IPS-18a (cell line): ENCODE measurements around the gene DEFB131B.
"Not testable (repeated sequence)": the region's sequence is repeated elsewhere in the genome, so short reads cannot be mapped to it uniquely, and the experiment has no call there.

Experiments
- H3K27ac ChIP-seq: one replicate; pipeline ENCODE4 v1.5.1; 2013; ENCODE audit warnings: low read length
- H3K27me3 ChIP-seq: one replicate; pipeline ENCODE4 v1.6.1; 2013; ENCODE audit warnings: mild to moderate bottlenecking, low read length; ENCODE audit not compliant: control insufficient read depth, insufficient read depth
- H3K36me3 ChIP-seq: one replicate; pipeline ENCODE4 v1.6.1; 2013; ENCODE audit warnings: low read depth, low read length; ENCODE audit not compliant: control insufficient read depth
- H3K4me1 ChIP-seq: one replicate; pipeline ENCODE4 v1.6.1; 2013; ENCODE audit warnings: low read depth, low read length; ENCODE audit not compliant: control insufficient read depth
- H3K4me3 ChIP-seq: one replicate; pipeline ENCODE4 v1.5.1; 2013; ENCODE audit warnings: low read length
- H3K9ac ChIP-seq: one replicate; pipeline ENCODE4 v1.6.1; 2013; ENCODE audit warnings: mild to moderate bottlenecking, low read length, moderate library complexity
- H3K9me3 ChIP-seq: one replicate; pipeline ENCODE4 v1.6.1; 2013; ENCODE audit warnings: low read depth, low read length; ENCODE audit not compliant: control insufficient read depth

DEFB131B gene

GRCh38 chr11:71878059-71878458 is at the start of gene DEFB131B:
DEFB131B (plus strand) TSS chr11:71878453; CDS start chr11:71878453, 0 bp downstream.
- H3K9me3 ChIP-seq, H3K27ac ChIP-seq, H3K27me3 ChIP-seq, H3K4me3 ChIP-seq, H3K36me3 ChIP-seq, H3K9ac ChIP-seq, H3K4me1 ChIP-seq: not testable (repeated sequence)

- H3K4me1 ChIP-seq, H3K9ac ChIP-seq, H3K36me3 ChIP-seq, H3K9me3 ChIP-seq, H3K27ac ChIP-seq, H3K4me3 ChIP-seq, H3K27me3 ChIP-seq: not testable (repeated sequence)
Observed at GRCh38 chr11:71829247-71829646, 49.0 kb upstream of the DEFB131B start.

GRCh38 chr11:71829686-71830085 is 48.6 kb upstream of the DEFB131B start:
- not testable (repeated sequence) for H3K9ac ChIP-seq, H3K36me3 ChIP-seq, H3K9me3 ChIP-seq, H3K4me1 ChIP-seq, H3K27me3 ChIP-seq, H3K4me3 ChIP-seq, H3K27ac ChIP-seq

- H3K9ac ChIP-seq, H3K4me1 ChIP-seq, H3K36me3 ChIP-seq, H3K27ac ChIP-seq, H3K9me3 ChIP-seq, H3K4me3 ChIP-seq, H3K27me3 ChIP-seq: not testable (repeated sequence)
Observed at GRCh38 chr11:71832811-71833210, 45.4 kb upstream of the DEFB131B start, which contains the start of gene DEFB108B. DEFB108B (plus strand) TSS chr11:71833200; CDS start chr11:71833200, 0 bp downstream.

- H3K9ac ChIP-seq, H3K36me3 ChIP-seq, H3K27ac ChIP-seq, H3K4me1 ChIP-seq, H3K4me3 ChIP-seq, H3K9me3 ChIP-seq, H3K27me3 ChIP-seq: not testable (repeated sequence)
Observed at GRCh38 chr11:71842720-71843119, 35.5 kb upstream of the DEFB131B start.

GRCh38 chr11:71843355-71843754 is 34.9 kb upstream of the DEFB131B start:
- H3K4me3 ChIP-seq, H3K27ac ChIP-seq, H3K4me1 ChIP-seq: not testable (repeated sequence)

GRCh38 chr11:71843858-71844257 is 34.4 kb upstream of the DEFB131B start:
- H3K9me3 ChIP-seq: no peaks in the 10 kb centered on the region
- H3K4me3 ChIP-seq: no peak overlapping the region
- H3K27me3 ChIP-seq: no peaks in the 10 kb centered on the region
- H3K27ac ChIP-seq: no peak overlapping the region
- no peaks in the 10 kb centered on the region for H3K36me3 ChIP-seq
- no peaks in the 10 kb centered on the region for H3K4me1 ChIP-seq
- H3K9ac ChIP-seq: no peak overlapping the region

More at GRCh38 chr11:71843355-71843754, 34.9 kb upstream of the DEFB131B start:
- H3K27me3 ChIP-seq, H3K9ac ChIP-seq, H3K36me3 ChIP-seq, H3K9me3 ChIP-seq: not testable (repeated sequence)

- H3K4me3 ChIP-seq, H3K4me1 ChIP-seq, H3K27ac ChIP-seq, H3K9me3 ChIP-seq, H3K27me3 ChIP-seq, H3K9ac ChIP-seq, H3K36me3 ChIP-seq: not testable (repeated sequence)
Observed at GRCh38 chr11:71853895-71854294, 24.4 kb upstream of the DEFB131B start.

GRCh38 chr11:71855880-71856279 is 22.4 kb upstream of the DEFB131B start:
- H3K27me3 ChIP-seq, H3K36me3 ChIP-seq, H3K9ac ChIP-seq, H3K9me3 ChIP-seq, H3K4me3 ChIP-seq, H3K27ac ChIP-seq, H3K4me1 ChIP-seq: not testable (repeated sequence)

GRCh38 chr11:71860835-71861234 is 17.4 kb upstream of the DEFB131B start:
- H3K4me1 ChIP-seq, H3K4me3 ChIP-seq, H3K27ac ChIP-seq, H3K27me3 ChIP-seq, H3K9me3 ChIP-seq, H3K36me3 ChIP-seq, H3K9ac ChIP-seq: not testable (repeated sequence)

GRCh38 chr11:71863978-71864627 is 14.2 kb upstream of the DEFB131B start:
- H3K36me3 ChIP-seq, H3K4me1 ChIP-seq, H3K9ac ChIP-seq, H3K27ac ChIP-seq, H3K9me3 ChIP-seq, H3K4me3 ChIP-seq, H3K27me3 ChIP-seq: not testable (repeated sequence)

GRCh38 chr11:71867209-71867608 is 11.0 kb upstream of the DEFB131B start:
- not testable (repeated sequence) for H3K36me3 ChIP-seq

More at GRCh38 chr11:71867209-71867608, 11.0 kb upstream of the DEFB131B start:
- not testable (repeated sequence) for H3K9ac ChIP-seq, H3K4me3 ChIP-seq, H3K27ac ChIP-seq, H3K27me3 ChIP-seq, H3K9me3 ChIP-seq, H3K4me1 ChIP-seq
